Smooth muscle cell of the umbilical artery (primary cell): Measurements from ENCODE around the gene JADE3. TPM values are rescaled to one million over a fixed set of nuclear protein-coding genes. Genes with fewer than 3 reads are reported as not detected.

ENCODE experiments used
- total RNA-seq: library from RNA; depleted of rRNA; stranded (reverse); fragments of >200 nt; gene quantifications from 2 replicates; pipeline ENCODE4 v1.2.3, GENCODE V29; 2014

The JADE3 gene
- total RNA-seq = 6.2 and 7.2 TPM in 2 replicates

GRCh38 chrX:46912098-46912602 lies at the start of gene JADE3:
JADE3 (plus strand) TSS chrX:46912421; CDS start chrX:46984895, 72,474 bp downstream.

GRCh38 chrX:47078129-47079043 lies 166.2 kb downstream of the JADE3 start, which contains the start of gene RGN:
RGN (plus strand) TSS chrX:47078443; CDS start chrX:47081145, 2,702 bp downstream.

Other genes with a start within 250 kb of the JADE3 start
- 69.8 and 158 TPM in 2 replicates for gene SLC9A7, start 153.3 kb upstream of the JADE3 start, total RNA-seq
- gene RP2, start 75.4 kb upstream of the JADE3 start, total RNA-seq = 24.6 and 27.2 TPM in 2 replicates
- 0.65 and 1.5 TPM in 2 replicates for gene RGN, start 166.0 kb downstream of the JADE3 start, total RNA-seq
- 33.5 and 44.8 TPM in 2 replicates for gene NDUFB11, start 232.3 kb downstream of the JADE3 start, total RNA-seq
- gene RBM10, start 232.8 kb downstream of the JADE3 start, total RNA-seq = 44.2 and 61.1 TPM in 2 replicates